Loucy (cell line): ENCODE data around the gene MRPS31.

Experiments
- EZH2phosphoT487 ChIP-seq: fragments of 200-600 bp; IDR thresholded peaks from 2 replicates; pipeline ENCODE4 v1.6.1; 2018; ENCODE audit warnings: antibody characterized with exemption, mild to moderate bottlenecking, moderate library complexity, borderline replicate concordance
- TF ChIP-seq, protein P1 (sequence below): fragments of 200-600 bp; sonication (generic); conservative IDR thresholded peaks from 2 replicates; pipeline ENCODE4 v1.5.1; 2014; ENCODE audit warnings: mild to moderate bottlenecking, antibody characterized with exemption, low read length

DNA sequence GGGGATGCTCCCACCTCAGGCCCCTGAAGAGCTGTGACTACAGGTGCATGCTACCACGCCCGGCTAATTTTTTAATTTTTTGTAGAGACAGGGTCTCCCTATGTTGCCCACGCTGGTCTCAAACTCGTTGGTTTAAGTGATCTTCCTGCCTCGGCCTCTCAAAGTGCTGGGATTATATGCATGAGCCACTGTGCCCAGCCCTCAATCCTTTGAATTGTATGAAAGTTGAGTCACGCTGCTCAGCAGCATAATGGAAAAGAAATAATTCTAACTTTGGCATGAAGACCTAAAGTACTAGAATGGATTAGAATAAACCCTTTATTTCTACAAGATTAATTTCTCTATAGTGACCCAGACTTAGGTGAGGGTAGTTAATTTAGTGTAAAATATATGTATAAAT is 42.4 kb downstream of the MRPS31 start:
- TF ChIP-seq, protein P1, sequence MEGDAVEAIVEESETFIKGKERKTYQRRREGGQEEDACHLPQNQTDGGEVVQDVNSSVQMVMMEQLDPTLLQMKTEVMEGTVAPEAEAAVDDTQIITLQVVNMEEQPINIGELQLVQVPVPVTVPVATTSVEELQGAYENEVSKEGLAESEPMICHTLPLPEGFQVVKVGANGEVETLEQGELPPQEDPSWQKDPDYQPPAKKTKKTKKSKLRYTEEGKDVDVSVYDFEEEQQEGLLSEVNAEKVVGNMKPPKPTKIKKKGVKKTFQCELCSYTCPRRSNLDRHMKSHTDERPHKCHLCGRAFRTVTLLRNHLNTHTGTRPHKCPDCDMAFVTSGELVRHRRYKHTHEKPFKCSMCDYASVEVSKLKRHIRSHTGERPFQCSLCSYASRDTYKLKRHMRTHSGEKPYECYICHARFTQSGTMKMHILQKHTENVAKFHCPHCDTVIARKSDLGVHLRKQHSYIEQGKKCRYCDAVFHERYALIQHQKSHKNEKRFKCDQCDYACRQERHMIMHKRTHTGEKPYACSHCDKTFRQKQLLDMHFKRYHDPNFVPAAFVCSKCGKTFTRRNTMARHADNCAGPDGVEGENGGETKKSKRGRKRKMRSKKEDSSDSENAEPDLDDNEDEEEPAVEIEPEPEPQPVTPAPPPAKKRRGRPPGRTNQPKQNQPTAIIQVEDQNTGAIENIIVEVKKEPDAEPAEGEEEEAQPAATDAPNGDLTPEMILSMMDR: no peak
- TF ChIP-seq EZH2phosphoT487: no peak
